ENCODE measurements around the gene GPSM3. TPM values are rescaled to one million over a fixed set of nuclear protein-coding genes. Genes with fewer than 3 reads are reported as not detected.
"Not testable (repeated sequence)": the region's sequence is repeated elsewhere in the genome, so short reads cannot be mapped to it uniquely, and the experiment has no call there.

The GPSM3 gene
- polyA plus RNA-seq, 3 donors from 2014 or later, result 82.2 to 123 (median 84.5) TPM

DNA sequence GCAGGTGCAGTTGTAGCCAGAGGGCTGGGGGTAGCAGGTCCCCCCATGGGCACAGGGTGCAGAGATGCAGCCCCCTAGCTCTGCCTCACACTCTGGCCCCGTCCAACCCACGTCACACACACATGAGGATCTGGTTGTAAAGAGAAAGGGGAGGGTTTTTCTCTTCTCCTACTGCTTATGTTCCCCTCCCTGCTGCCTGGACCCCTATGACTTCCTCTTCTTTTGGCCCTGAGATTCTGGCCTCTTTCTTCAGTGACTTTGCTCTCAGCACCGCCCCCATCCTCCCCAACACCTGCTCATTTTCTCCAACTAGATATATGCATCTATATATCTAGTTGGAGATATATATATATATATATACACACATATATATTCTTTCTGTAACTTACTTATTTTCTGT lies 21.7 kb upstream of the GPSM3 start:
- no peak for DNase-seq
- H3K4me1 Mint-ChIP-seq, result no peaks in the 10 kb centered on the region
- H3K36me3 Mint-ChIP-seq, result no peaks in the 10 kb centered on the region
- no peak overlapping the region for H3K4me3 Mint-ChIP-seq
- no peaks in the 10 kb centered on the region for H3K9me3 Mint-ChIP-seq
- H3K27ac Mint-ChIP-seq, result peak overlapping the region in 2 of 6 donors; percentile 18 to 67
- H3K27me3 Mint-ChIP-seq (ENCODE audit: low read depth in 3 of 3), result peaks cover 0 to 3% (median 2%) of the 10 kb centered on the region in 3 donors

DNA sequence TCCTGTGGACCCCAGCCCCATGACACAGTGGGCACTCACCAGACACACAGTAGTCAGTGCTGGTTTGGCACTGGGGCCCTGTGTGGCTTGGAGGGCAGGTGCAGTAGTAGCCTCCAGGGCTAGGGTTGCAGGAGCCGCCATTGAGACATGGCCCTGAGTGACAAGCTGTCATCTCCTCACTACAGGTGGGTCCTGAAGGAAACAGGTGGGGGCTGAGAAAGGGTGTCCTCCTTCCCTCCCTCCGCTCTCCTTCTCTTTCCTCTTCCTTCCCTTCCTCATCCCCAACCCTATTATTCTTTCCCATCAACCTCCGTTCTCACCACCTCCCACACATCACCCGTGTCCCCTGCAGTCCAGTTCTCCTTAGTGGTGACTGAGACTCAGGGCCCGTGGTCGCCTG lies 21.2 kb upstream of the GPSM3 start:
- no peaks in the 10 kb centered on the region for H3K36me3 Mint-ChIP-seq
- H3K4me1 Mint-ChIP-seq, result no peaks in the 10 kb centered on the region
- DNase-seq, result no peak
- H3K27me3 Mint-ChIP-seq (ENCODE audit: low read depth in 3 of 3), result peaks cover 0 to 3% (median 2%) of the 10 kb centered on the region in 3 donors
- H3K9me3 Mint-ChIP-seq, result no peaks in the 10 kb centered on the region
- no peak overlapping the region for H3K4me3 Mint-ChIP-seq
- no peak overlapping the region for H3K27ac Mint-ChIP-seq

DNA sequence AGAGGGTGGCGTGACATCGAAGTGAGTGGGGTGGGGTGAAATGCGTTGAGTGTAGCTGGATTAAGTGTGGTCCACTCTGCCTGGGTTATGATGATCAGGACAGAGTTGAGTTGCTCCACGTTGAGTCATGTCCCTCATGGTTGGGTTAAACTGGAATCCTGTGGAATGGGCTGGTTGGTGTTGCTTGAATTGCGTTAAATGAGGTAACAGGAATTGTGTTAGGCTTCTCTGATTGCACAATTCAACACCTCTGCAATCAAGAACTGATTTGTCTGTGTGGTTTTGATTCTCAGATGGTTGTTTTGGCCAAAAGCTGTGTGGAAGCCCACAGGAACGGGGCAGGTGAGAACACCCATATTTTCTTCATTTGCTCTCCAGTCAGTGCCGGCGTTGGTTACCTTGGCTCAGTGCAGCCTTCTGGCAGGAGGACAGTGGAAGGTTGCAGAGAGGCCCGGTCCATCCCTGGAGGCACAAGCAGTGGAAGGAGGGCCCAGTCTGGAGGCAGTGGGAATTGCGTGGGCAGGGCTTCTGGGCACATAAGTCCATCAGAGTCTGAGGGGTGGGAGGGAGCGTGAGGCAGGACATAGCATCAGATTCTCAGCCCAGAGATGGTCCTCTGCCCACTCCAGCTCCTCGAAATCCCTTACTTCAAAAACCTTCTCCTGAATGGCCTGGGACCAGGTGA lies 19.8 kb upstream of the GPSM3 start:
- no peaks in the 10 kb centered on the region for H3K9me3 Mint-ChIP-seq
- no peak for DNase-seq
- no peaks in the 10 kb centered on the region for H3K4me1 Mint-ChIP-seq
- no peak overlapping the region for H3K27ac Mint-ChIP-seq
- no peak overlapping the region for H3K4me3 Mint-ChIP-seq
- H3K27me3 Mint-ChIP-seq (ENCODE audit: low read depth in 3 of 3), result peaks cover 0 to 3% (median 2%) of the 10 kb centered on the region in 3 donors
- no peaks in the 10 kb centered on the region for H3K36me3 Mint-ChIP-seq

DNA sequence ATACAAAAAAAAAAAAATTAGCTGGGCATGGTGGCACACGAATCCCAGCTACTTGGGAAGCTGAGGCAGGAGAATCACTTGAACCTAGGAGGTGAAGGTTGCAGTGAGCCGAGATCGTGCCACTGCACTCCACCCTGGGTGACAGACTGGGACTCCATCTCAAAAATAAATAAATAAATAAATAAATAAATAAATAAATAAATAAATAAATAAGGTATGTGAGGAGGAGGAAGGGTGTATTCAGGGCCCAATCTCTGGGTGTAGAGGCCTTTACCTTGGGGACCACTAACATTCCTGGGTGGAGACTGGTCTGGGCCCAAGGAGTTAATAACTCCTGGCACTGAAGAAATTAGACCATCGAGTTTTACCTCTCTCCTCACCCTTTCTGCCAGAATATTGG lies 19.0 kb upstream of the GPSM3 start:
- not testable (repeated sequence) for H3K4me3 Mint-ChIP-seq; H3K9me3 Mint-ChIP-seq; DNase-seq; H3K36me3 Mint-ChIP-seq; H3K27me3 Mint-ChIP-seq (ENCODE audit: low read depth in 3 of 3); H3K27ac Mint-ChIP-seq; H3K4me1 Mint-ChIP-seq

DNA sequence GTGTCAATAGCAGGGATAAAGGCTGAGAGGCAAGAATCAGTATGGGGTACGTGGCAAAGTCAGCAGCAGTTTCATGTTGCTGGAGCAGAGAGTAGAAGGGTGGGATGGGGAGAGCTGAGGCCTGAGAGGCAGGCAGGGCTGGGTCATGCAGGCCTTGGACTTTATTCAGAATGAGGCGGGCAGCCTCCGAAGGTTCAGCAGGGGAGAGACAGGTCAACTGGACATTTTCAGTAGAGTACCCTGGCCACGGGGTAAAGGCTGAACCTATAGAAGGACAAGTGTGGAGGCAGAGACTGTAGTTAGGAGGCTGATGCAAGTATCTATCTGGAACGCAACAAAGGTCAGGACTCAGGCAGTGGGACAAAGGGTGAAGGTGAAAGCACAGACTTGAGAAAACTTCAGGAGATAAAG lies 17.8 kb upstream of the GPSM3 start:
- H3K36me3 Mint-ChIP-seq, result no peaks in the 10 kb centered on the region
- no peak for DNase-seq
- peaks cover 0 to 4% (median 0%) of the 10 kb centered on the region in 3 donors for H3K27me3 Mint-ChIP-seq (ENCODE audit: low read depth in 3 of 3)
- H3K4me3 Mint-ChIP-seq, result no peak overlapping the region
- peak overlapping the region in 2 of 6 donors; percentile 64 to 71 for H3K27ac Mint-ChIP-seq
- no peaks in the 10 kb centered on the region for H3K4me1 Mint-ChIP-seq
- no peaks in the 10 kb centered on the region for H3K9me3 Mint-ChIP-seq

DNA sequence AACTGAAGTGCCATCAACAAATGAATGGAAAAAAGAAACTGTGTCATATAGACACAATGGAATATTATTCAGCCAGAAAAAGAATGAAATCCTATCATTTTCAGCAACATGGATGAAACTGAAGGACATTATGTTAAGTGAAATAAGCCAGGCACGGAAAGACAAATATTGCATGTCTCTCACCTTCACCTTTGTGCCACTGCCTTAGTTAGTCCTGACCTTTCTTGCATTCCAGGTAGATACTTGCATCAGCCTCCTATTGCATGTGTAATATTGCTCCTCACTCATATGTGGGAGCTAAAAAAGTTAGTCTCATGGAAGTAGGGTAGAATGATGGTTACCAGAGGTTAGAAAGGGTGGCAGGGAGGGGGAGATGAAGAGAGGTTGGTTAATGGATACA lies 16.6 kb upstream of the GPSM3 start:
- Mint-ChIP-seq H3K36me3 (peaks cover 0 to 4% (median 0%) of the 10 kb centered on the region in 3 donors), H3K4me3 (no peak overlapping the region), H3K9me3 (no peaks in the 10 kb centered on the region), H3K4me1 (no peaks in the 10 kb centered on the region), H3K27me3 (ENCODE audit: low read depth in 3 of 3) (peaks cover 0 to 4% (median 3%) of the 10 kb centered on the region in 3 donors), H3K27ac (no peak overlapping the region)
- DNase-seq, result no peak

DNA sequence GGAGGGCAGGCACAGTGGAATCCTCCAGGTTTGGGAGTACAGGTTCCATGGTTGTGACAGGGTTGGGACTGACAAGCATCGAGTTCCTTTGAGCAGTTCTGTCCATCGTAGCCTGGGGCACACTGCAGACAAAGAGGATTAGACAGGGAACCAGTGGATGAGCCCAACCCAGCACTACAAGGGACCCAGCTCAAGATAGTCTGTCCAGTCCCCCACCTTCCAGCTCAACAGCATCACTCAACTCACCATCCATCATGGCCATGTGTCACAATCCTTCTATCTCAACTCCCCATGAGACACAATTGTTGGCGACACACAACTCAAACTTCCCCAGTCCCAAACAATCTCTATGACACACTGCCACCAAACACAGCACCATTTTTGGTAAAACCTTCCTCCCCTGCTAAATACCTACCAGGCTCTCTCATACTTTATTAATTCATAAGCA lies 11.8 kb upstream of the GPSM3 start:
- Mint-ChIP-seq H3K4me3 (no peak overlapping the region), H3K27me3 (ENCODE audit: low read depth in 3 of 3) (peaks cover 0 to 6% (median 4%) of the 10 kb centered on the region in 3 donors), H3K27ac (no peak overlapping the region), H3K36me3 (peaks cover 0 to 4% (median 0%) of the 10 kb centered on the region in 3 donors), H3K9me3 (no peaks in the 10 kb centered on the region), H3K4me1 (no peaks in the 10 kb centered on the region)
- DNase-seq, result no peak

DNA sequence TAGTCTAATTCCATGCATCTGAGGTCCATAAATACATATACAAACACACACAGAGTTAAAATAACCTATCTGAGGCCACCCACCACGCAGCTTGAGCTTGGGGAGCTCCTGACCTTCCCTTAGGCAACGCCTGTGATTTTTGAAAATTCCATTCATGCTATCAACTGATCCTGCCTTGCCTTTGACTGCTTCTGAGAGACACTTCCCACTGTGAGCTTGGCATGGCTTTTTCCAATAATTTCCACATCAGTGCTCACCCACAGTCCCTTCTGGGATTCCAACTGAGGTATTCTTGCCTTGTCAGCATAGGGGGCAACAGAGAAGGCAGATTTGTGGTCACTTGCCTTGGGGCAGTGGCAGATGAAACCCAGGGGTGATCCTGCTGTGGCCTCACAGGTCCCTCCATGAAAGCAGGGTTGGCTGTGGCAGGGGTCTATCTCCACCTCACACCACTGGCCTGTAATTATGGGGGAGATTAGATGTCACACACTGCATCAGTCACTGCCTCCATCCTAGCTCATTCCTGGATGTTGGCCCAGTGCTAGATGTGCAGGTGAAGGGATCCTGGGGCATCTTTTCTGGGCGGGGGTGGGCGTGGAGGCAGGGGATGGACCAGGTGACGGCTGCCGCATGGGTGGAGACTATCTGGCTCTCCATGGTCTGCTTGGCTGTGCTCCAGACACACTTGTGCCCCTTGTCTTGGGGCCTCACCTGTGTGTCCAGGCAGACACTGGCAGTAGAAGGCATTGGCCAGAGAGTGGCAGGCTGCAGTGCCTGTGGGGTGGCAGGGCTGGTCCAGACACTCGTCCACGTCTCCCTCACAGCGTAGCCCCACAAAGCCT lies 11.2 kb upstream of the GPSM3 start:
- DNase-seq, result no peak
- Mint-ChIP-seq H3K27me3 (ENCODE audit: low read depth in 3 of 3) (peaks cover 0 to 6% (median 4%) of the 10 kb centered on the region in 3 donors), H3K9me3 (no peaks in the 10 kb centered on the region), H3K4me3 (no peak overlapping the region), H3K4me1 (no peaks in the 10 kb centered on the region), H3K27ac (no peak overlapping the region), H3K36me3 (peaks cover 0 to 4% (median 0%) of the 10 kb centered on the region in 3 donors)

DNA sequence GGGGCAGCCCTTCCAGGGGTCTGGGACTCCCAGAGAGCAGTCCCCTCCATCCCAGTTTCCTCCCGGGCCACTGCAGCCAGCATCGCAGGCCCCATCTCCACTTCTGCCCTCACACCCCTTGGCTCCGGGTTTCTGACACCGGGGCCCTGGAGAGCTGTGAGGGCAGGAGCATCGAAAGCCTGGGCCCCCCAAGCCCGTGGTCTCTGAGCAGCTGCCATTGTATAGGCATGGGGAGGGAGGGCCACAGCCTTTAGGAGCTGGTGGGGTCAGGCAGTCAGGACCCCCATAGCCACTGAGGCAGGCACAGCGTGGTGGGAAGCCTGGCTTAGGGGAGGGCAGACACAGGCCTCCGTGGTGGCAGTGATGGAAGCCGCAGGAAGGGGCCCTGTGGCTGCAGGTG lies 9.7 kb upstream of the GPSM3 start:
- peaks cover 0 to 6% (median 4%) of the 10 kb centered on the region in 3 donors for H3K27me3 Mint-ChIP-seq (ENCODE audit: low read depth in 3 of 3)
- H3K27ac Mint-ChIP-seq, result no peak overlapping the region
- H3K4me3 Mint-ChIP-seq, result no peak overlapping the region
- no peak for DNase-seq
- H3K4me1 Mint-ChIP-seq, result peaks cover 0 to 1% of the 10 kb centered on the region in 2 donors
- no peaks in the 10 kb centered on the region for H3K9me3 Mint-ChIP-seq
- H3K36me3 Mint-ChIP-seq, result peaks cover 0 to 4% (median 0%) of the 10 kb centered on the region in 3 donors

DNA sequence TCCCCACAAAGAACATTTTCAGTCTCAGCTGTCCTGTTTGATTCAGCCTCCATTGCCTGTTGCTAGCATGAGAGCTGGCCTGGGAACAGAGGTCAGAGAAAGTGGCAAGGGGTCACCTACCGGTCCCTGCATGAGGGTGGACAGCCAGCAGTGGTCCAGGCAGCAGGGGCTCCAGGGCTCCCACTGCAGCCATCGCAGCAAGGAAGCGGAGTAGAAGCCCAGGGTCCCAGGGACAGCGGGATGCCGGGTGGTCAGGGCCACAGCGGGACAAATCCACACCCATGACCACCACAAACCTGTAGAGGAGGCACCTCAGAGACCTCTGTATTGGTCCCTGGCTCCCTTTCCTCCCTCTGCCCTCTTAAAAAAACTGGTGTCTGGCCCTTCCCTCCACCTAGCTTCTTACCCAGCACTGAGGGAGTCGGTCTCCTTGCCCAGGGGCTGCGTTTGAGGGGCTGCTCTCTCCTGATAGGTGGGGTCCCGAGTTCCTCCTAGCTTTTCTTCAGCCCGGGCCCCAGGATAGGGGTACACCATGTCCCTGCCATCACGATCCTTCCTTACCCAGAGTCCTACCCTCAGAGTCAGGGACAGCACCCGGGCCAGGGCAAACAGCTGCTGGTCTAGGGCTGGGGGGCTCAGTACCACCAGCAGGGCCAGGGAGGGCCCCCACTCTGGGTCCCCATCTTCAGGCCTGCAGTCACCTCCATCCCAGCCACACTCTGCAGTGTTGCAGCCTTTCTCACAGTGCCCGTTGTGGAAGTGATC lies 8.4 kb upstream of the GPSM3 start:
- Mint-ChIP-seq H3K4me1 (peaks cover 10 to 11% of the 10 kb centered on the region in 2 donors), H3K9me3 (no peaks in the 10 kb centered on the region), H3K36me3 (peaks cover 0 to 4% (median 0%) of the 10 kb centered on the region in 3 donors), H3K4me3 (no peak overlapping the region), H3K27me3 (ENCODE audit: low read depth in 3 of 3) (peaks cover 5 to 15% (median 10%) of the 10 kb centered on the region in 3 donors), H3K27ac (peak overlapping the region in 1 of 6 donors; percentile 57)
- DNase-seq, result no peak

DNA sequence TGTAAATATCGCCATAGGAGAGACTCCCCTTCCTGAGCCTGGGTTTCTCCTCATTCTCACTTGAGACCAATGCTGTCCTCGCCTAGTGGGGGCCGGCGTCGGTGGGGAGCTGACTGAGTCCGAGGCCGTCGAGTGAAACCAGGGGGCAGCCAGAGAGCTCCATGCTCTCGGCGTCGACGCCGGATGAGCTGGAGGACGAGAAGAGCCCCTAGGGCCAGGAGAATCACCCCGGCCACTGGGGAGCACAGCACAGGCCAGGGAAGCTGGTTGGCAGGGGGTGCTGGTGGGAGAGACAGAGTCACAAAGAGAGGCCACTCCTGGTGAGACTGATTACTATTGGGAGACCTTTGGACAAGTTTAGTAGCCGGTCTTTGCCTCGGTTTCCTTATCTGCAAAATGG lies 6.4 kb upstream of the GPSM3 start:
- DNase-seq, result no peak
- H3K9me3 Mint-ChIP-seq, result no peaks in the 10 kb centered on the region
- H3K27me3 Mint-ChIP-seq (ENCODE audit: low read depth in 3 of 3), result peaks cover 8 to 12% (median 12%) of the 10 kb centered on the region in 3 donors
- H3K27ac Mint-ChIP-seq, result peak overlapping the region in 4 of 6 donors; percentile 40 to 99 (median 66)
- H3K36me3 Mint-ChIP-seq, result no peaks in the 10 kb centered on the region
- H3K4me3 Mint-ChIP-seq, result peak overlapping the region in 1 of 5 donors; percentile 51
- peaks cover 27% of the 10 kb centered on the region in 2 donors for H3K4me1 Mint-ChIP-seq

DNA sequence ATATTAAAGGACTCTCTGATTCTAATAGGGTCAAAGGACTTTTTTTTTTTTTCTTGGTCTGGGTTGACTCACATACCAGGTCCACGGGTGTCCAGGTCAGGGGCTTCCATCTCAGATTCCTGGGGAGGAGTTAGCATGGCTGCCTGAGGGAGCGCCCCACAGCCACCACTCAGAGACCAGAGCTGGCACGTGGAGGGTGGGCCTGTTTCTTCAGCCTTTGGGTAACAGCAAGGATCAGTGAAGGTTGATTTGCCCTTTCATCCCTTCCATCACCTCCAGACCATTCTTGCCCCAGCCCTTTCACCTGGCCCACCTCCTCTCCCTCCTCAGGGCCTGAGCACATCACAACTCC lies 5.9 kb upstream of the GPSM3 start:
- no peaks in the 10 kb centered on the region for H3K36me3 Mint-ChIP-seq
- peak overlapping the region in 1 of 5 donors; percentile 42 for H3K4me3 Mint-ChIP-seq
- no peak for DNase-seq
- H3K27me3 Mint-ChIP-seq (ENCODE audit: low read depth in 3 of 3), result peaks cover 8 to 12% (median 12%) of the 10 kb centered on the region in 3 donors
- H3K9me3 Mint-ChIP-seq, result no peaks in the 10 kb centered on the region
- peak overlapping the region in 4 of 6 donors; percentile 40 to 99 (median 66) for H3K27ac Mint-ChIP-seq
- H3K4me1 Mint-ChIP-seq, result peaks cover 32 to 33% of the 10 kb centered on the region in 2 donors

DNA sequence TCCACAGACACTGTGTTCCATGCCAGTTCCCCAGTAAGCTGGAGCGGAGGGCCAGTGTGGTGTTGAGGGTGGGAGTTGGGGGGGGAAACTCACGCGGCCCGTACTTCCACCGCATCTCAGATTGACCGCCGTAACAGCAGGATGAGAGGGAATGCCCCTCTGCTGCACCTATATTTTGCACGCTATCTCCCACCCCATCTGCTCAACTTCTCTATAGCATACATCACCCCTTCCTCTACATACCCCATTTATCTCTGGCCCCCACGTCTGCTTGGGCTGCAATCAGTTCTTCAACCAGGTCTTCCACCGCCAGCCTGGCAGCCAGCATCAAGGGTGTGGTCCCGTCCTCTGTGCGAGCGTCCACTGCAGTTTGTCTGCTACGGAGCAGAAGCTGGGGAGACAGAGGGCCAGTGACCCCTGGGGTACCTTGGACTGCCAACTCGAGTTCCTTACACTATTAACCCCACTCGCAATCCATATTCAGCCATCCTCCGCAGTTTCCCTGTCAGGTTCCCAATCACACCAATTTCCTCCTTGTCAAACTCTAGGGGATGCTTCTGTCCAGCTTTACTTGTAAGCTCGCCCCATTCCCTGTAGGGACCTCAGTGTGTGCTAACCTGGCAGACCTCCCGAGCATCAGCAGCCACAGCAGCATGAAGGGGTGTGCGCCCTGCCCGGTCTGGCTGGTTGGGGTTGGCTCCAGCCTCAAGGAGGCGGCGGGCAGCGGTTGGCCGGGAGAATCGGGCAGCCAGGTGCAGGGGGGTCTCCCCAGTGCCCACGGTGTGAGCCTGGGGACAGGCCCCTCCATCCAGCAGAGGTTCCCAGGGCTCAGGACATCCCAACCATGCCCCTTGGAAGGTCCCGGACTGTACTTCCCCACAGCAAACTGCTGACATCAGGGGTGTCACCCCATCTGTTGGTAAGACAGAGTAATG lies 4.5 kb upstream of the GPSM3 start:
- DNase-seq, result no peak
- Mint-ChIP-seq H3K27ac (peak overlapping the region; percentile 99 to 100 (median 100)), H3K4me1 (peaks cover 42 to 44% of the 10 kb centered on the region in 2 donors), H3K27me3 (ENCODE audit: low read depth in 3 of 3) (peaks cover 10 to 16% (median 14%) of the 10 kb centered on the region in 3 donors), H3K9me3 (no peaks in the 10 kb centered on the region), H3K4me3 (peak overlapping the region; percentile 98 to 99 (median 98)), H3K36me3 (no peaks in the 10 kb centered on the region)
